MV-4-11 (cell line): ENCODE measurements around the gene RAB28.

Source experiments
- DNase-seq: peaks from one replicate; lab custom pipeline; 2025; lab: John Stamatoyannopoulos, UW

RAB28 gene

GRCh38 chr4:13509442-13509841, 25.3 kb upstream of the RAB28 start:
- no peak for DNase-seq

DNA sequence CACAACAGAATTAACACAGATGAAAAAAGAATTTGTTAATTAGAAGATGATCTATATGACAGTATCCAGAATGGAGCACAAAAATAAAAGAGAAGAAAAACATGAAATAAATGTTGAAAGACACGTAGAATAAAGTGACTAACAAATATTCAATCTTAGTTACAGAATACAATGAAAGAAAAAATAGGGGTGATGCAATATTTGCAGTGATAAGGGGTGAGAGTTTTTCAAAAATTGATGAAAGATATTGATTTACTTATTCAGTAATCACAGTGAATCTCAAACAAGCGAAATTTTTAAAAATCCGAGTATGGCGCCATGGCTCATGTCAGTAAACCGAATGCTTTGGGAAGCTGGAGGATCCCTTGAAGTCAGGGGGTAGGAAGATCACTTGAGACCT, 20.2 kb upstream of the RAB28 start:
- DNase-seq, result no peak

- peak; percentile 71 for DNase-seq
Observed at GRCh38 chr4:13498469-13498868, 14.3 kb upstream of the RAB28 start.

- no peak for DNase-seq
Observed at GRCh38 chr4:13496605-13497004, 12.5 kb upstream of the RAB28 start.

GRCh38 chr4:13495753-13496152, 11.6 kb upstream of the RAB28 start:
- no peak for DNase-seq

- no peak for DNase-seq
Observed at GRCh38 chr4:13493793-13494192, 9.7 kb upstream of the RAB28 start.

- DNase-seq, result no peak
Observed at GRCh38 chr4:13492747-13493146, 8.6 kb upstream of the RAB28 start.

- peak; percentile 37 for DNase-seq
Observed at GRCh38 chr4:13484749-13485221, 645 bp upstream of the RAB28 start.

DNA sequence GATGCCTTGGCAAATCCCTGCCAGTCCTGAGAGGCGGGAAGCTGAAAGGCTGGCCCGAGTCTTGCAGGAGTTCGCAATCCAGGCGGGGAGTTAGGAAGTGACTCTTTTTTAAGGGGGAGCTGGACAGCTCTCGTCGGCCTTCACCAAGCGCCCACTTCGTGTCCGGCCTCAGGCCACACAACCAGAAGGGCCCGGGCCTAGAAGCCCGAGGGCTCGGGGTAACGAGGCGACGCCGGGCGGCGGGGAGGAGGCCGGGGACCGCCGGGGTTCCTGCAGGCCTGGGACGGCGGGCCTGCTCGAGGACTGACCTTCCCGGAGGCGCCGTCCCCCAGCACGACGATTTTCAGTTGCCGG, 395 bp downstream of the RAB28 start:
- peak; percentile 31 for DNase-seq

DNA sequence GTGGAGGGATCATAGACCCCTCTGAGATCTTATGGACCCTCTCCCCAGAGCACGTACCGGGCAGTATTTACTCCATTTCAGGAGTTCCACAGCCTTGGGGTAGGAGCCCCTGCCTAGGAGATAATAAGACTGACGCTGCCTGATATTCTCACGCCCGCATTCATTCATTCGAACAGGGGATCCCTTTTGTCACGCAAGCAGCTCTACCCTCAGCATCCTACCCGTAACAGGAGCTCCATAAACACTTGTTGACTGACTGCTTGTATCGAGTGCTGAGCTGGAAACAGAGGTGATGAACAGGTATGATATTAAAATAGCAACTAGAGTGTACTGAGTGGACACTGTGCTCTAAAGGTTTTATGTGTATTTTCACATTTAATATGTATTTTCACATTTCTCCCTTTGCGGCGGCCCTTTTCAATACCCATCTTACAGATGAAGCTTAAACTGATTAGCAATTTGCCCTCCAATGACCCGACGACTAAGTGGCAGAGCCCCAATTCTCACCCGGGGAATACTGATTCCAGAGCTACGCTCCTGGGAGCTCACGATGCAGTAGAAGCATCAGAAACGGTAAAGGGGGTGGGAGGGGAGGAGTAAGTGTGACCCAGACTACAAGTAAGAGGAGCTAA, 888 bp downstream of the RAB28 start:
- no peak for DNase-seq

DNA sequence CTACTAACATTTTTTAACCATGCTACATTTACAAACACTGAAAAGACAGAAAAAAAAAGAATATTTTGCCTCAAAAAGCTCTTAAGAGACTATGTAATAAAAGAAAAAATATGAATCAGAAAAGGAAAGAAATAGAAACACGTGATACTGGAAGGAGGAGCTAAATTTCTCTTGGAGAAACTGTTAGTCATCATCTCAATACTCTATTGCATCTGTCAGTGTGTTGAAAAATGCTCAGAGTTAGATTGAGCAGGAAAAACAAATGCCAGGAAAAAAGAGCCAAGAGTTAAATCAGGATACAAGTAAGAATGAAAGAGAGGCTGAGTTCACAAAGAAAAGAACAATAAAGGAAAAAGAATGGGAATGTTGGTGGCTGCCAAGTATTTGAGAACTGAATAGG, 2.6 kb downstream of the RAB28 start:
- peak; percentile 58 for DNase-seq

DNA sequence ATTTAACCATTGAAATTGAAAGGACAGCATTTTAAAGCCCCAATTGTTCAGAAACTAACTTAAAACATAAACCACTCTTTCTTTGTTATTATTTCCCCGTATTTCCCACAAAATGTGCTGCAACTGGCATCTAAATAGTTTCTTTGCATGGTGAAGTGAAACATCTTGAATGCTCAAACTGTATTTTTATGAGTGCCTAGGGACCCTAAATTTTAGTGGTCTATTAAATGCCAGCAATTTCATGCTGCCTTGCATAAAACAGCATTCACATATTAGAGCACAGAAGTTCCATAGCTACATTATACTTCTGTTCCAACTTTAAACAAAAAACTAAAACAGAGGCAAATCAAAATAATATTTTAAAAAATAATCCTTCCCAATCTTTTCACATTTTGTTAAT, 5.4 kb downstream of the RAB28 start:
- DNase-seq, result no peak

- DNase-seq, result no peak
Observed at GRCh38 chr4:13478131-13478530, 6.0 kb downstream of the RAB28 start.

- DNase-seq, result no peak
Observed at GRCh38 chr4:13476915-13477314, 7.2 kb downstream of the RAB28 start.

DNA sequence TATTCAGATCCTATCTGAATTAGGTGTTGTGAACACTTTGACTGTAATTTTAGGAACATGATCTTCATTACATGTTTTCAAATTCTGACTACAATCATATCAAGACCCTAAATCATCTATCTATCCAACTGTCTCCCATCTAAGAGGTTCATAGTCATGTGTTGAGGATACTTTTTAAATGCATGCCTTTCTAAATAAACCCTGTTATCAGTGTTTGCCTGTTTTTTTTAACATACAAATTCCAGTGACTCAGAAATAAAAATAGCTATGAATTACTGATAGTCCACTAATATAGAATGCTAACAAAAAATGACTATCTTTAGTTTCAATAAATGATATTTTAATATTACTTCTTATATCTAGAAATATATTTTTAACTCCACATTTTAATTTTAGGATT, 8.0 kb downstream of the RAB28 start:
- DNase-seq, result no peak

- no peak for DNase-seq
Observed at GRCh38 chr4:13471400-13471799, 12.7 kb downstream of the RAB28 start.

- DNase-seq, result no peak
Observed at GRCh38 chr4:13470379-13470778, 13.8 kb downstream of the RAB28 start.

DNA sequence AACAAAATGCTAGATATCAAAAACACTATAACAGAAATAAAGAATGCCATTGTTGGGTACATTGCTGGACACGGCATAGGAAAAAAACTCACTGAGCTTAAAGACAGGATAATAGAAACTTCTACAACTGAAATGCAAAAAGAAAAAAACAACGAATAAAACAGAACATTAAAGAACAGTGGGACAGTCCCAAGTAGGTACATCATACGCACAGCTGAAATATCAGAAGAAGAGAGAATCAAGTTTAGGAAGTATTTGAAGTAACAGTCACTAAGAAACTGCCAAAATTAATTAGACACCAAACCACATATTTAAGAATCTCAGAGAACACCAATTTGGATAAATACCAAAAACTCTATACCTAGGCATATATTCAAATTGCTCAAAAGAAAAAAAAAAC, 19.2 kb downstream of the RAB28 start:
- DNase-seq, result no peak

DNA sequence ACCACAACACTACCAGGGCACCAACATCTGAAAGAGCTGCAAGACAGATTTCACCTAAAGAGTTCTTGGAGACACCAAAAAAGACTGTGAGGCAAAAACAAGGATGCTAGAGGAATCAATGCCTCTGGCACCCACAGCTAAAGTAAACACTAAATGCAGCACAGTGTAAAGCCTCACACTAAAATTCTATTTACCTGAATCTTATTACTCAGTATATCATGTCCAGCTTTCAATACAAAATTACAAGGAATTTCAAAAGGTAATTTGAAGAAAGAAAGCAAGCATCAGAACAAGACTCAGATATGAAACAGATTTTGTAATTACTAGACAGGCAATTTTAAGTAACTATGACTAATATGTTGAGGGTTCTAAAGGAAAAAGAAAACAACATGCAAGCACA, 19.6 kb downstream of the RAB28 start:
- DNase-seq, result no peak

DNA sequence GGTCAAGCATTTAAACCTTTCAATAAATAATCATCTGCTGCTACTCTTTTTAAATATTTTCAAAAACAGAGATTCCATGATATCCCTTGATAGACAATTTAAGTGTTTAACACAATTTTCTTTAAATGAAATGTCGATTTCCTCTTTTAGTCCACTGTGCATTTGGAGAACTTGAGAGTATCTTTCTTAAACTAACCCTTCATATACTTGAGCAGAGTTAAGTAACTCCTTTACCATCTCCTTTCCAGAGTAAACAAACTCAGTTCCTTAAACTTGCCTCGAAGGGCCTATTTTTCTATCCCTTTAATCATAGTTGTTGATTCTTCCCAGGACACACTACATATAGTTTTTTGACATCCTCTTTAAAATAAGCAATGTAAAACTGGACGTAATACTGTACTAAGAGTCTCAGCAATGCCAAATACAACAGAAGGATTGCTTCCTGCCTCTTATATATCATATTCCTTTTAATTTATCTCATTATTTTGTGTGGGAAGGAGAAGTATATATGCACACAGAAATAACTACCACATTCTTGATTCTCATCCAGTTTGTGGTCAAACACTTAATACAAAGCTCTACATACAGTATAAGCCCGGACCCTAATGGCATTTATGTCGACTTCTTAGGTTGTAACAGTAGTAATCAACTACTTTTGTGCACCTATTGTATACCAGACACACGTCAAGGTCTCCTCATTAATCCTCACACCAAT, 22.8 kb downstream of the RAB28 start:
- DNase-seq, result peak; percentile 49

- DNase-seq, result no peak
Observed at GRCh38 chr4:13455411-13455810, 28.7 kb downstream of the RAB28 start.

GRCh38 chr4:13454786-13455185, 29.4 kb downstream of the RAB28 start:
- no peak for DNase-seq

- no peak for DNase-seq
Observed at GRCh38 chr4:13452927-13453579, 31.1 kb downstream of the RAB28 start.
